ENCODE results near the gene SLC66A2. TPM values are rescaled to one million over a fixed set of nuclear protein-coding genes. Genes with fewer than 3 reads are reported as not detected.

The SLC66A2 gene
- total and polyA plus RNA-seq, 8 donors, result 18.1 to 148 (median 24.4) TPM

GRCh38 chr18:79871026-79871390 is 80.4 kb downstream of the SLC66A2 start:
- WGBS, 5 donors, result 79 to 84% (median 81%) methylated on average over 17 of the region's 17 CpGs; no CpG with 5 or more reads in 1 of the 5 donors
- Histone ChIP-seq H3K9me3 (peaks cover 0 to 8% (median 0%) of the 10 kb centered on the region in 4 donors), H3K27ac (no peak overlapping the region), H3K4me1 (no peaks in the 10 kb centered on the region), H3K36me3 (no peaks in the 10 kb centered on the region), H3K27me3 (peaks cover 3 to 48% (median 17%) of the 10 kb centered on the region in 3 donors), H3K4me3 (no peak overlapping the region)
- no peak for DNase-seq
- TF ChIP-seq EP300 (IDR thresholded peaks at IDR 0.05), result no peak
- TF ChIP-seq, protein P1, sequence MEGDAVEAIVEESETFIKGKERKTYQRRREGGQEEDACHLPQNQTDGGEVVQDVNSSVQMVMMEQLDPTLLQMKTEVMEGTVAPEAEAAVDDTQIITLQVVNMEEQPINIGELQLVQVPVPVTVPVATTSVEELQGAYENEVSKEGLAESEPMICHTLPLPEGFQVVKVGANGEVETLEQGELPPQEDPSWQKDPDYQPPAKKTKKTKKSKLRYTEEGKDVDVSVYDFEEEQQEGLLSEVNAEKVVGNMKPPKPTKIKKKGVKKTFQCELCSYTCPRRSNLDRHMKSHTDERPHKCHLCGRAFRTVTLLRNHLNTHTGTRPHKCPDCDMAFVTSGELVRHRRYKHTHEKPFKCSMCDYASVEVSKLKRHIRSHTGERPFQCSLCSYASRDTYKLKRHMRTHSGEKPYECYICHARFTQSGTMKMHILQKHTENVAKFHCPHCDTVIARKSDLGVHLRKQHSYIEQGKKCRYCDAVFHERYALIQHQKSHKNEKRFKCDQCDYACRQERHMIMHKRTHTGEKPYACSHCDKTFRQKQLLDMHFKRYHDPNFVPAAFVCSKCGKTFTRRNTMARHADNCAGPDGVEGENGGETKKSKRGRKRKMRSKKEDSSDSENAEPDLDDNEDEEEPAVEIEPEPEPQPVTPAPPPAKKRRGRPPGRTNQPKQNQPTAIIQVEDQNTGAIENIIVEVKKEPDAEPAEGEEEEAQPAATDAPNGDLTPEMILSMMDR (IDR thresholded peaks at IDR 0.05), result no peak
- TF ChIP-seq POLR2AphosphoS5 (IDR thresholded peaks at IDR 0.05), result no peak
- intact Hi-C loops (cut with DNase I; ENCODE audit: low total_unique reads), result no loop called here

DNA sequence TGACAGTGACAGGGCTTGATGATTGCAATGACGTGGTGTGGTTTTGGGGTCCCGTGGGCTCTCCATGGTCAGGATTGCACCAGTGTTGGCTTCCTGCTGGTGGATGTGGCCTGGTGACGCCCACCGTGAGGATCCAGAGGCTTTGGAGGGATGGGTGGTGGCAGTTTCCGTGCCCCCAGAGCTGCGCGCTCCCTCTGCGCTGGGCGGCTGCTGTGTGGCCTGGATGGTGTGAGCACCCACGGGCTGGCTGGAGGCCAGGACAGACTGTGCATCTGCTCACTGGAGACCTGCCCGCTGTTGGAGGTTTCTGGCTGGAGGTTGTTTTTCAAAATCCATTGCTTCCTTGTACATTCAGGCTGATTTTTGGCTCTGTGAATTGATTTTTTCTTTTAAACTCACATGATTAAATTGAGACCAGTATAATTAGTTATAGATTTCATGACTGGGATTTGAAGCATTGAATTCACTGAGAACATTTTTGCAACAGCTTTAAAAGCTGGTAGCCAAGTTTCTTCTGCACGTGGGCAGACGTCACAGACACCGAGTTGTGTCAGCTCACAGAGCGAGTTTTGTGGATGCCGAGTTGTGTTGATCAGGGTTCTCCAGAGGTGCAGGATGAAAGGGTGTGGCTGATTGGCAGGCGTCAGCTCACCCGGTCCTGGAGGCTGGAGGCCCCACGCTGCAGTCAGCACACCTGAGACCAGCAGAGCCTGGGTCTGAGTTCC is 81.0 kb downstream of the SLC66A2 start:
- TF ChIP-seq POLR2A (IDR thresholded peaks at IDR 0.05) (no peak), POLR2AphosphoS5 (IDR thresholded peaks at IDR 0.05) (no peak), EP300 (IDR thresholded peaks at IDR 0.05) (no peak)
- TF ChIP-seq, protein P1 (IDR thresholded peaks at IDR 0.05), result no peak
- DNase-seq, result no peak
- H3K27me3 ChIP-seq, result peaks cover 3 to 42% (median 17%) of the 10 kb centered on the region in 3 donors

DNA sequence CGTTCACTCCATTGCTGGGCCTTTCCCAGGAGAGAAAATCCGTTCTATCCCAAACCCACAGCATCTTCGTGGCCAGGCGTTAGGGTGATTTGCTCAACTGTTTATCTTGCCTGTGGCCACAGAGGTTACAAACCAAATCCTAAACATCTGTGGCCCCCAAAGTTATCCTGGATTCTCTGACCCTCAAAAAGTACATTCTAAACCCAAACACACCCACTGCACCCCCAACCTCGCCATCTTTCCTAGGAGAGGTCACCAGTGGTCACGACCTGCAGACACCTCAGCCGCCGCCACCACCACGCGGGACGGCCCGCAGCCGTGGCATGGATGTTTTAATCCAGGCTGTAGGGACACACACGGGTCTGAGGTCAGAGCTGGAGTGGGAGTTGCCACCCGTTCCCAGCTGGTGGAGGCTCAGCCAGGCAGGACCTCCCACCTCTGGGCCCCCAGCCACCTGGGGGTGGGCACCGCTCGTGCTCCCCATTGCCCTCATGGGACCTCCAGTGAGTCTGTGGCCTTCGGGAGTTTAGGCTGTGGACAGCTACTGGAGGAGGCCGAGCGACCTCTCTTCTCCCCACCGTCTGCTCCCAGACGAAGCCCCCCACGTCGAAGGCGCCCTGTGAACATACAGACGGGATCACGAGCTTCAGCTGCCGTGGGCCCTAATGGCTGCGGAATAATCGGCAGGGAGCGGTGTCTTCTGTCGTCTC is 81.7 kb downstream of the SLC66A2 start:
- Histone ChIP-seq H3K27ac (no peak overlapping the region), H3K4me1 (no peaks in the 10 kb centered on the region), H3K36me3 (no peaks in the 10 kb centered on the region), H3K27me3 (peaks cover 3 to 37% (median 17%) of the 10 kb centered on the region in 3 donors), H3K4me3 (no peak overlapping the region), H3K9me3 (peaks cover 0 to 8% (median 0%) of the 10 kb centered on the region in 4 donors)
- TF ChIP-seq POLR2AphosphoS5 (IDR thresholded peaks at IDR 0.05) (no peak), EP300 (IDR thresholded peaks at IDR 0.05) (no peak)
- TF ChIP-seq, protein P1 (IDR thresholded peaks at IDR 0.05), result no peak
- no peak for DNase-seq
- intact Hi-C loops (cut with DNase I; ENCODE audit: low total_unique reads), result no loop called here
- WGBS, 5 donors, result 80 to 90% (median 88%) methylated on average over 22 to 32 of the region's 32 CpGs

More for the DNA sequence above, 81.0 kb downstream of the SLC66A2 start:
- no peak overlapping the region for H3K27ac ChIP-seq
- intact Hi-C loops (cut with DNase I; ENCODE audit: low total_unique reads), result no loop called here
- no peaks in the 10 kb centered on the region for H3K36me3 ChIP-seq
- peaks cover 0 to 8% (median 0%) of the 10 kb centered on the region in 4 donors for H3K9me3 ChIP-seq
- H3K4me3 ChIP-seq, result no peak overlapping the region
- WGBS, 5 donors, result 70 to 78% (median 78%) methylated on average over 15 to 19 of the region's 19 CpGs
- H3K4me1 ChIP-seq, result no peaks in the 10 kb centered on the region

DNA sequence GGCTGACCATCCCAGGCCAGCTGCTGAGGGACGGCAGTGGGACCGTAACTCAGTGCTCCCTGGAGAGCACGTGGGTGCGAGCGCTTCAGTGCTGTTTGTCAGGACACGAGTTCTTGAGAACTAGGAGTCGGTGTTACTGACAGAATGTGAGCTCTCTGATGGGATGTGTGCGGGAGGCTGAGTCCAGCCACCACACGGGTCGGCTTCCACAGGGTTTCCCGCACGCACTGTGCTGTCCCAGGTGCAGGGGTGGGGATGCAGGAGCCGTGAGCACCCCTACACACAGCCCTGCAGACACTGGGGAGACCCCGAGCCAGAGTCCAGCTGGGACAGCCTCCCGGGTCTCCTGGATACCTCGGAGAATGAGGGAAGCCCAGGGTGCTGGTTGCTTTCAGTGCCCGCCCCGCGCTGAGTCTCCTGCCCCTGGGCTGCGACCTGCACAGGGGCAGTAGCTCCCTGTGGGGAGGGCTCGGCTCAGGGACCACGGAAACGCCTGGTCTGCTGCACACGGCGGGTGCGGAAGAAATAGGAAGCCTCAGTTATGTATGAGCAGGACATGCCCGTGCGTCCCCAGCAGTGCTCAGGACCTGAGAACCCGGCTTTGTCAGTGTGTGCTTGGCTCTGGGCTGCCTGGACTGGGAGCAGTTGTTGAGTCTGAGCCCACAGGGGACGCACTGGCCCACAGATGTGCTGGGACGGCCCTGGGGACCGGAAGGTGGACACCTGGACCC is 82.5 kb downstream of the SLC66A2 start:
- H3K27ac ChIP-seq, result no peak overlapping the region
- H3K9me3 ChIP-seq, result peaks cover 0 to 8% (median 0%) of the 10 kb centered on the region in 4 donors
- intact Hi-C loops (cut with DNase I; ENCODE audit: low total_unique reads), result no loop called here
- WGBS, 5 donors, result 83 to 90% (median 88%) methylated on average over 25 to 32 of the region's 32 CpGs
- H3K4me1 ChIP-seq, result no peaks in the 10 kb centered on the region
- no peaks in the 10 kb centered on the region for H3K36me3 ChIP-seq
- DNase-seq, result no peak
- peaks cover 3 to 37% (median 17%) of the 10 kb centered on the region in 3 donors for H3K27me3 ChIP-seq
- no peak overlapping the region for H3K4me3 ChIP-seq
- TF ChIP-seq EP300 (IDR thresholded peaks at IDR 0.05) (no peak), POLR2AphosphoS5 (IDR thresholded peaks at IDR 0.05) (no peak), POLR2A (IDR thresholded peaks at IDR 0.05) (no peak)
- TF ChIP-seq, protein P1 (IDR thresholded peaks at IDR 0.05), result no peak

All from stomach (tissue), 9 donors.